ENCODE measurements around the gene TM4SF20.
"Not testable (repeated sequence)": the region's sequence is repeated elsewhere in the genome, so short reads cannot be mapped to it uniquely, and the experiment has no call there.

Gene TM4SF20

GRCh38 chr2:227368574-227368973 lies 10.5 kb downstream of the TM4SF20 start:
- FAIRE-seq (no peak), DNase-seq (ENCODE audit: low spot score) (no peak)

- no peak for DNase-seq (ENCODE audit: low spot score)
- no peak for FAIRE-seq
These were observed 11.7 kb downstream of the TM4SF20 start for GRCh38 chr2:227367427-227367795.

- DNase-seq (ENCODE audit: low spot score) (no peak), FAIRE-seq (no peak)
These were observed 12.2 kb downstream of the TM4SF20 start for GRCh38 chr2:227366769-227367426.

GRCh38 chr2:227365833-227366232 lies 13.3 kb downstream of the TM4SF20 start:
- FAIRE-seq (no peak), DNase-seq (ENCODE audit: low spot score) (no peak)

GRCh38 chr2:227364585-227365263 lies 14.4 kb downstream of the TM4SF20 start:
- not testable (repeated sequence) for DNase-seq (ENCODE audit: low spot score); FAIRE-seq

GRCh38 chr2:227363756-227364155 lies 15.3 kb downstream of the TM4SF20 start:
- DNase-seq (ENCODE audit: low spot score) (no peak), FAIRE-seq (no peak)

- DNase-seq (ENCODE audit: low spot score) (no peak), FAIRE-seq (no peak)
These were observed 18.8 kb downstream of the TM4SF20 start for GRCh38 chr2:227360351-227360750.

- FAIRE-seq = no peak
- no peak for DNase-seq (ENCODE audit: low spot score)
These were observed 27.5 kb downstream of the TM4SF20 start for GRCh38 chr2:227351639-227352038.

- no peak for FAIRE-seq
- DNase-seq (ENCODE audit: low spot score) = no peak
These were observed 29.0 kb downstream of the TM4SF20 start for GRCh38 chr2:227349989-227350612.

GRCh38 chr2:227348324-227348723 lies 30.8 kb downstream of the TM4SF20 start:
- DNase-seq (ENCODE audit: low spot score) (no peak), FAIRE-seq (no peak)

GRCh38 chr2:227347117-227347516 lies 32.0 kb downstream of the TM4SF20 start:
- no peak for FAIRE-seq
- no peak for DNase-seq (ENCODE audit: low spot score)

GRCh38 chr2:227344231-227344630 lies 34.9 kb downstream of the TM4SF20 start:
- FAIRE-seq (no peak), DNase-seq (ENCODE audit: low spot score) (no peak)

GRCh38 chr2:227341553-227341952 lies 37.6 kb downstream of the TM4SF20 start:
- no peak for DNase-seq (ENCODE audit: low spot score)
- FAIRE-seq = no peak

GRCh38 chr2:227340106-227340505 lies 39.0 kb downstream of the TM4SF20 start:
- no peak for FAIRE-seq

GRCh38 chr2:227339098-227339599 lies 40.0 kb downstream of the TM4SF20 start:
- DNase-seq (ENCODE audit: low spot score) (no peak), FAIRE-seq (no peak)

More at GRCh38 chr2:227340106-227340505, 39.0 kb downstream of the TM4SF20 start:
- DNase-seq (ENCODE audit: low spot score) = no peak

GRCh38 chr2:227337442-227337841 lies 41.7 kb downstream of the TM4SF20 start:
- DNase-seq (ENCODE audit: low spot score) (no peak), FAIRE-seq (no peak)

GRCh38 chr2:227335713-227336112 lies 43.4 kb downstream of the TM4SF20 start:
- DNase-seq (ENCODE audit: low spot score) (no peak), FAIRE-seq (no peak)

- FAIRE-seq (no peak), DNase-seq (ENCODE audit: low spot score) (no peak)
These were observed 52.3 kb downstream of the TM4SF20 start for GRCh38 chr2:227326783-227327182.

- FAIRE-seq (no peak), DNase-seq (ENCODE audit: low spot score) (peak; percentile 28)
These were observed 53.3 kb downstream of the TM4SF20 start for GRCh38 chr2:227325839-227326195.

- DNase-seq (ENCODE audit: low spot score) (peak; percentile 84), FAIRE-seq (peak; percentile 79)
These were observed 53.9 kb downstream of the TM4SF20 start, which contains the start of gene MFF for GRCh38 chr2:227324995-227325838. Gene MFF, plus strand, starts transcription at chr2:227325251. Its CDS starts 5,415 bp downstream, at chr2:227330666.

- peak; percentile 5 for DNase-seq (ENCODE audit: low spot score)
These were observed 54.5 kb downstream of the TM4SF20 start for GRCh38 chr2:227324642-227324994.

GRCh38 chr2:227323818-227324217 lies 55.3 kb downstream of the TM4SF20 start:
- no peak for FAIRE-seq
- no peak for DNase-seq (ENCODE audit: low spot score)

More at GRCh38 chr2:227324642-227324994, 54.5 kb downstream of the TM4SF20 start:
- no peak for FAIRE-seq
